GM12878 (cell line): ENCODE measurements around the gene ARHGEF25. TPM values are rescaled to one million over a fixed set of nuclear protein-coding genes. Genes with fewer than 3 reads are reported as not detected.

ENCODE experiments used
- ATAC-seq: fragments of 200-7000 bp; cut with Tn5 transposase; 3 replicates; pipeline ENCODE4 v1.9.1; 2020; ENCODE audit warnings: mild to moderate bottlenecking, moderate library complexity
- BruUV-seq: library from RNA; stranded (reverse); fragments of 400-500 nt; replicated peaks from 2 replicates; lab custom pipeline; 2021; lab: Mats Ljungman, UMichigan
- CTCF ChIA-PET: fragments of 300-600 bp; sonication (Branson Sonifier 250); formaldehyde crosslinking; extraction: SDS; loops from one replicate; lab custom pipeline; 2021; ENCODE audit warnings: inconsistent platforms; lab: Yijun Ruan, JAX
- POLR2A ChIA-PET: fragments of 350-600 bp; formaldehyde crosslinking; extraction: SDS; loops from one replicate; lab custom pipeline; 2021; ENCODE audit warnings: inconsistent platforms; lab: Charles Lee
- RAD21 ChIA-PET: fragments of 300-600 bp; sonication (Branson Sonifier 250); formaldehyde crosslinking; loops from one replicate; lab custom pipeline; 2023; ENCODE audit warnings: antibody characterized with exemption; ENCODE audit not compliant: unreplicated experiment; lab: Charles Lee
- SMC1A ChIA-PET: fragments of 300-600 bp; sonication (Branson Sonifier 250); formaldehyde crosslinking; loops from one replicate; lab custom pipeline; 2023; ENCODE audit not compliant: unreplicated experiment, uncharacterized antibody; lab: Charles Lee
- DNase-seq: peaks from one replicate; pipeline ENCODE4 v3.0.0-alpha.2; 2011; ENCODE audit warnings: low read depth, low spot score
- FAIRE-seq: peaks from 3 replicates; lab custom pipeline; 2011; peaks lifted over from hg19 to GRCh38; lab: Jason Lieb, UNC
- H2AFZ ChIP-seq: 2 replicates; pipeline ENCODE4 v1.6.0; 2011; ENCODE audit warnings: low read depth, low read length, control low read depth; ENCODE audit not compliant: control insufficient read depth
- H3K27ac ChIP-seq: 2 replicates; pipeline ENCODE4 v1.5.1; 2011; ENCODE audit warnings: control low read depth; ENCODE audit not compliant: control insufficient read depth, insufficient read depth
- H3K27me3 ChIP-seq, 2 experiments: replicated peaks in 1 of 2; 2 replicates each; pipeline versions ENCODE4 v1.6.0 to v1.6.1; 2011; ENCODE audit warnings: low read length in 1 of 2; ENCODE audit not compliant: control insufficient read depth in 2 of 2, insufficient read depth in 2 of 2
- H3K36me3 ChIP-seq, 2 experiments: 2 replicates each; pipeline ENCODE4 v1.5.1; 2011; ENCODE audit warnings: low read length in 1 of 2; ENCODE audit not compliant: control insufficient read depth in 2 of 2, insufficient read depth in 2 of 2
- H3K4me1 ChIP-seq: 2 replicates; pipeline ENCODE4 v1.6.1; 2011; ENCODE audit warnings: mild to moderate bottlenecking, low read length, moderate library complexity, mixed read lengths; ENCODE audit not compliant: control insufficient read depth, insufficient read depth
- H3K4me2 ChIP-seq: 2 replicates; pipeline ENCODE4 v1.6.0; 2011; ENCODE audit warnings: control low read depth; ENCODE audit not compliant: control insufficient read depth, insufficient read depth
- H3K4me3 ChIP-seq: fragments of 200-600 bp; sonication (generic); 2 replicates; pipeline ENCODE4 v1.5.1; 2016
- H3K79me2 ChIP-seq: 2 replicates; pipeline ENCODE4 v1.6.0; 2011; ENCODE audit warnings: low read length; ENCODE audit not compliant: control insufficient read depth, insufficient read depth
- H3K9ac ChIP-seq: 2 replicates; pipeline ENCODE4 v1.8.0; 2011; ENCODE audit warnings: low read length, control low read depth, mixed read lengths; ENCODE audit not compliant: control insufficient read depth, insufficient read depth
- H3K9me3 ChIP-seq: replicated peaks from 3 replicates; pipeline ENCODE4 v1.5.1; 2011; ENCODE audit warnings: mild to moderate bottlenecking, low read length; ENCODE audit not compliant: control insufficient read depth, insufficient read depth
- H4K20me1 ChIP-seq: 2 replicates; pipeline ENCODE4 v1.6.0; 2011; ENCODE audit not compliant: control insufficient read depth, insufficient read depth
- BACH1 ChIP-seq: fragments of 450-650 bp; IDR thresholded peaks from 2 replicates; pipeline ENCODE4 v1.6.1; 2017; ENCODE audit warnings: mild to moderate bottlenecking, borderline replicate concordance
- CHD1 ChIP-seq: IDR thresholded peaks from 2 replicates; pipeline ENCODE4 v1.6.1; 2012; ENCODE audit warnings: low read depth, low read length, improper control_type of control experiment
- EP300 ChIP-seq, 2 experiments: fragments of 150-350 bp in 1 of 2; IDR thresholded peaks; 2 replicates each; pipeline ENCODE4 v1.6.1; 2011 to 2012; ENCODE audit warnings: low read depth in 2 of 2, low read length in 2 of 2, borderline replicate concordance in 1 of 2, improper control_type of control experiment in 1 of 2, inconsistent platforms in 1 of 2; ENCODE audit not compliant: control insufficient read depth in 1 of 2
- LARP7 ChIP-seq: fragments of 450-650 bp; IDR thresholded peaks from 2 replicates; pipeline ENCODE4 v1.6.1; 2017; ENCODE audit warnings: mild to moderate bottlenecking
- NR2C2 ChIP-seq: IDR thresholded peaks from 2 replicates; pipeline ENCODE4 v1.6.1; 2011; ENCODE audit warnings: borderline replicate concordance, low read depth; ENCODE audit not compliant: control insufficient read depth, insufficient read length
- PML ChIP-seq: IDR thresholded peaks from 2 replicates; pipeline ENCODE4 v1.6.1; 2012; ENCODE audit warnings: low read length, inconsistent platforms
- POLR2A ChIP-seq: IDR thresholded peaks from 2 replicates; pipeline ENCODE4 v1.6.1; 2011; ENCODE audit warnings: low read depth, mild to moderate bottlenecking, low read length
- RAD21 ChIP-seq: IDR thresholded peaks from 2 replicates; pipeline ENCODE4 v1.6.1; 2011; ENCODE audit warnings: mild to moderate bottlenecking, low read depth, low read length, moderate library complexity; ENCODE audit not compliant: insufficient read depth
- SUZ12 ChIP-seq: fragments of 200-600 bp; sonication (generic); IDR thresholded peaks from one replicate; pipeline ENCODE4 v1.6.1; 2018; ENCODE audit warnings: antibody characterized with exemption, mild to moderate bottlenecking; ENCODE audit not compliant: unreplicated experiment
- YBX1 ChIP-seq: fragments of 450-650 bp; IDR thresholded peaks from 2 replicates; pipeline ENCODE4 v1.6.1; 2016; ENCODE audit warnings: antibody characterized with exemption
- ZNF274 ChIP-seq: IDR thresholded peaks from one replicate; pipeline ENCODE4 v1.8.0; 2011; ENCODE audit not compliant: insufficient read length, insufficient read depth
- ZNF622 ChIP-seq: fragments of 450-650 bp; IDR thresholded peaks from 2 replicates; pipeline ENCODE4 v1.6.1; 2017; ENCODE audit warnings: mild to moderate bottlenecking, inconsistent platforms
- ZZZ3 ChIP-seq: IDR thresholded peaks from 2 replicates; pipeline ENCODE4 v1.6.1; 2011; ENCODE audit warnings: low read depth; ENCODE audit not compliant: control insufficient read depth, insufficient read length
- WGBS: methylation state at CpG from one replicate; pipeline ENCODE4 v1.1.6; 2016; ENCODE audit warnings: low lambda C conversion rate; ENCODE audit not compliant: insufficient replicate concordance, insufficient coverage; ENCODE audit errors: missing lambda C conversion rate; 5-methylcytosine and 5-hydroxymethylcytosine counted together
- in situ Hi-C: fragments of 300-500 bp; cut with MboI; formaldehyde crosslinking; loops from 9 replicates; pipeline ENCODE4 v1.14.3; 2018; ENCODE audit warnings: mixed read lengths
- intact Hi-C: fragments of 100-400 bp; cut with micrococcal nuclease; formaldehyde crosslinking; loops from one replicate; pipeline ENCODE4 v1.14.2; 2022; ENCODE audit not compliant: unreplicated experiment
- polyA plus RNA-seq, 11 experiments: library from polyadenylated mRNA; depleted of rRNA in 4 of 11; unstranded in 6 of 11; stranded (reverse) in 5 of 11; fragments of >200 nt; fragmentation: Nextera tagmentation in 4 of 11; fragmentation: Illumina TruSeq in 1 of 11; extraction: Ambion mirVana in 4 of 11; extraction: Trizol in 1 of 11; gene quantifications; 1 replicate in 1 of 11; 2 replicates in 10 of 11; pipeline versions ENCODE4 v1.2.1 to v1.2.3, GENCODE V29; 2011 to 2016; ENCODE audit warnings: inconsistent platforms in 2 of 11, missing spikeins in 2 of 11, low read depth in 1 of 11
- total RNA-seq, 4 experiments: library from RNA; depleted of rRNA in 3 of 4; stranded (reverse); fragments of >200 nt in 3 of 4; fragmentation: Illumina TruSeq in 1 of 4; extraction: Trizol in 1 of 4; gene quantifications; 2 replicates each; pipeline versions ENCODE4 v1.2.1 to v1.2.3, GENCODE V29; 2013 to 2021
- TF ChIP-seq, protein P1 (sequence below): fragments of 450-650 bp; IDR thresholded peaks from 2 replicates; pipeline ENCODE4 v1.6.1; 2018; ENCODE audit warnings: mild to moderate bottlenecking, low read depth, moderate library complexity; ENCODE audit not compliant: partially characterized antibody
- TF ChIP-seq, protein P2 (sequence below): fragments of 450-650 bp; IDR thresholded peaks from 2 replicates; pipeline ENCODE4 v1.6.1; 2017; ENCODE audit warnings: low read depth, mild to moderate bottlenecking, moderate library complexity
- TF ChIP-seq, protein P3 (sequence below): IDR thresholded peaks from 2 replicates; pipeline ENCODE4 v1.6.1; 2012; ENCODE audit warnings: low read depth, low read length, improper control_type of control experiment

The ARHGEF25 gene
- total and polyA plus RNA-seq, 10 of the 15 experiments (the other 5 are each of a cell fraction or from before 2014, with no cell fraction given) = 0.08 to 4.5 (median 1.2) TPM; not detected in 3

GRCh38 chr12:57657744-57658143 is 46.5 kb downstream of the ARHGEF25 start:
- CTCF ChIA-PET = no interaction called here
- Histone ChIP-seq H2AFZ (no peak overlapping the region), H3K79me2 (no peaks in the 10 kb centered on the region), H3K4me1 (no peaks in the 10 kb centered on the region), H3K4me3 (no peak overlapping the region), H4K20me1 (no peaks in the 10 kb centered on the region), H3K36me3 (no peaks in the 10 kb centered on the region), H3K27ac (no peak overlapping the region), H3K4me2 (no peak overlapping the region), H3K27me3 (no peaks in the 10 kb centered on the region), H3K9ac (no peak overlapping the region), H3K9me3 (no peaks in the 10 kb centered on the region; the same call in 1 of the 3 replicates)
- TF ChIP-seq EP300 (IDR thresholded peaks at IDR 0.05; ENCODE audit: borderline replicate concordance in 1 of 2, control insufficient read depth in 1 of 2, low read depth in 2 of 2, low read length in 2 of 2) (no peak), ZZZ3 (no peak), YBX1 (no peak), RAD21 (no peak), BACH1 (no peak), ZNF274 (no peak), POLR2A (no peak), SUZ12 (no peak), PML (no peak), ZNF622 (no peak), NR2C2 (no peak), CHD1 (no peak), LARP7 (no peak)
- TF ChIP-seq, protein P1, sequence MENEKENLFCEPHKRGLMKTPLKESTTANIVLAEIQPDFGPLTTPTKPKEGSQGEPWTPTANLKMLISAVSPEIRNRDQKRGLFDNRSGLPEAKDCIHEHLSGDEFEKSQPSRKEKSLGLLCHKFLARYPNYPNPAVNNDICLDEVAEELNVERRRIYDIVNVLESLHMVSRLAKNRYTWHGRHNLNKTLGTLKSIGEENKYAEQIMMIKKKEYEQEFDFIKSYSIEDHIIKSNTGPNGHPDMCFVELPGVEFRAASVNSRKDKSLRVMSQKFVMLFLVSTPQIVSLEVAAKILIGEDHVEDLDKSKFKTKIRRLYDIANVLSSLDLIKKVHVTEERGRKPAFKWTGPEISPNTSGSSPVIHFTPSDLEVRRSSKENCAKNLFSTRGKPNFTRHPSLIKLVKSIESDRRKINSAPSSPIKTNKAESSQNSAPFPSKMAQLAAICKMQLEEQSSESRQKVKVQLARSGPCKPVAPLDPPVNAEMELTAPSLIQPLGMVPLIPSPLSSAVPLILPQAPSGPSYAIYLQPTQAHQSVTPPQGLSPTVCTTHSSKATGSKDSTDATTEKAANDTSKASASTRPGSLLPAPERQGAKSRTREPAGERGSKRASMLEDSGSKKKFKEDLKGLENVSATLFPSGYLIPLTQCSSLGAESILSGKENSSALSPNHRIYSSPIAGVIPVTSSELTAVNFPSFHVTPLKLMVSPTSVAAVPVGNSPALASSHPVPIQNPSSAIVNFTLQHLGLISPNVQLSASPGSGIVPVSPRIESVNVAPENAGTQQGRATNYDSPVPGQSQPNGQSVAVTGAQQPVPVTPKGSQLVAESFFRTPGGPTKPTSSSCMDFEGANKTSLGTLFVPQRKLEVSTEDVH = no peak
- TF ChIP-seq, protein P2, sequence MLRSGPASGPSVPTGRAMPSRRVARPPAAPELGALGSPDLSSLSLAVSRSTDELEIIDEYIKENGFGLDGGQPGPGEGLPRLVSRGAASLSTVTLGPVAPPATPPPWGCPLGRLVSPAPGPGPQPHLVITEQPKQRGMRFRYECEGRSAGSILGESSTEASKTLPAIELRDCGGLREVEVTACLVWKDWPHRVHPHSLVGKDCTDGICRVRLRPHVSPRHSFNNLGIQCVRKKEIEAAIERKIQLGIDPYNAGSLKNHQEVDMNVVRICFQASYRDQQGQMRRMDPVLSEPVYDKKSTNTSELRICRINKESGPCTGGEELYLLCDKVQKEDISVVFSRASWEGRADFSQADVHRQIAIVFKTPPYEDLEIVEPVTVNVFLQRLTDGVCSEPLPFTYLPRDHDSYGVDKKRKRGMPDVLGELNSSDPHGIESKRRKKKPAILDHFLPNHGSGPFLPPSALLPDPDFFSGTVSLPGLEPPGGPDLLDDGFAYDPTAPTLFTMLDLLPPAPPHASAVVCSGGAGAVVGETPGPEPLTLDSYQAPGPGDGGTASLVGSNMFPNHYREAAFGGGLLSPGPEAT = no peak
- TF ChIP-seq, protein P3, sequence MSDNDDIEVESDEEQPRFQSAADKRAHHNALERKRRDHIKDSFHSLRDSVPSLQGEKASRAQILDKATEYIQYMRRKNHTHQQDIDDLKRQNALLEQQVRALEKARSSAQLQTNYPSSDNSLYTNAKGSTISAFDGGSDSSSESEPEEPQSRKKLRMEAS = no peak
- FAIRE-seq (no peak), DNase-seq (no peak), ATAC-seq (no peak)
- POLR2A ChIA-PET = no interaction called here
- WGBS = 28% methylated on average over 3 of the region's 3 CpGs
- intact Hi-C loops (no loop called here), in situ Hi-C loops (no loop called here)
- BruUV-seq = no TSS peak
- SMC1A ChIA-PET = no interaction called here
- RAD21 ChIA-PET = interaction anchor here (1.3 kb wide), 1 partner anchor 84 kb away, joined by 3 read pairs; no protein-coding TSS in a partner anchor
